ENCODE data around the gene NANOGP8.
"Not testable (repeated sequence)": the region's sequence is repeated elsewhere in the genome, so short reads cannot be mapped to it uniquely, and the experiment has no call there.

NANOGP8 gene

GRCh38 chr15:35085176-35085919 lies at the start of gene NANOGP8:
Gene NANOGP8, minus strand, starts transcription at chr15:35085295. Its CDS starts 185 bp downstream, at chr15:35085110.
- not testable (repeated sequence) for DNase-seq (ENCODE audit: low read depth)

GRCh38 chr15:35134299-35134698 lies 49.2 kb upstream of the NANOGP8 start:
- no peak for DNase-seq (ENCODE audit: low read depth)

- DNase-seq (ENCODE audit: low read depth), result no peak
Observed at GRCh38 chr15:35130245-35130644, 45.1 kb upstream of the NANOGP8 start.

GRCh38 chr15:35129361-35129760 lies 44.3 kb upstream of the NANOGP8 start:
- no peak for DNase-seq (ENCODE audit: low read depth)

- no peak for DNase-seq (ENCODE audit: low read depth)
Observed at GRCh38 chr15:35127717-35128116, 42.6 kb upstream of the NANOGP8 start.

GRCh38 chr15:35126236-35126635 lies 41.1 kb upstream of the NANOGP8 start:
- DNase-seq (ENCODE audit: low read depth), result no peak

GRCh38 chr15:35123743-35124142 lies 38.6 kb upstream of the NANOGP8 start:
- no peak for DNase-seq (ENCODE audit: low read depth)

GRCh38 chr15:35121611-35122359 lies 36.7 kb upstream of the NANOGP8 start:
- no peak for DNase-seq (ENCODE audit: low read depth)

GRCh38 chr15:35120173-35120572 lies 35.1 kb upstream of the NANOGP8 start:
- no peak for DNase-seq (ENCODE audit: low read depth)

- no peak for DNase-seq (ENCODE audit: low read depth)
Observed at GRCh38 chr15:35118960-35119359, 33.9 kb upstream of the NANOGP8 start.

GRCh38 chr15:35117543-35118265 lies 32.6 kb upstream of the NANOGP8 start:
- DNase-seq (ENCODE audit: low read depth), result no peak

- DNase-seq (ENCODE audit: low read depth), result no peak
Observed at GRCh38 chr15:35115155-35115725, 30.1 kb upstream of the NANOGP8 start.

GRCh38 chr15:35112346-35112745 lies 27.3 kb upstream of the NANOGP8 start:
- no peak for DNase-seq (ENCODE audit: low read depth)

GRCh38 chr15:35111861-35112260 lies 26.8 kb upstream of the NANOGP8 start:
- DNase-seq (ENCODE audit: low read depth), result no peak

GRCh38 chr15:35108453-35108852 lies 23.4 kb upstream of the NANOGP8 start:
- DNase-seq (ENCODE audit: low read depth), result no peak

GRCh38 chr15:35107561-35107960 lies 22.5 kb upstream of the NANOGP8 start:
- no peak for DNase-seq (ENCODE audit: low read depth)

GRCh38 chr15:35107122-35107521 lies 22.0 kb upstream of the NANOGP8 start:
- DNase-seq (ENCODE audit: low read depth), result no peak

- no peak for DNase-seq (ENCODE audit: low read depth)
Observed at GRCh38 chr15:35104526-35105147, 19.5 kb upstream of the NANOGP8 start.

- no peak for DNase-seq (ENCODE audit: low read depth)
Observed at GRCh38 chr15:35102186-35102585, 17.1 kb upstream of the NANOGP8 start.

GRCh38 chr15:35101335-35101734 lies 16.2 kb upstream of the NANOGP8 start:
- DNase-seq (ENCODE audit: low read depth), result no peak

- DNase-seq (ENCODE audit: low read depth), result no peak
Observed at GRCh38 chr15:35098737-35099136, 13.6 kb upstream of the NANOGP8 start.

- no peak for DNase-seq (ENCODE audit: low read depth)
Observed at GRCh38 chr15:35095941-35096340, 10.8 kb upstream of the NANOGP8 start.
